ENCODE data around the gene ZFAND3.

The ZFAND3 gene

DNA sequence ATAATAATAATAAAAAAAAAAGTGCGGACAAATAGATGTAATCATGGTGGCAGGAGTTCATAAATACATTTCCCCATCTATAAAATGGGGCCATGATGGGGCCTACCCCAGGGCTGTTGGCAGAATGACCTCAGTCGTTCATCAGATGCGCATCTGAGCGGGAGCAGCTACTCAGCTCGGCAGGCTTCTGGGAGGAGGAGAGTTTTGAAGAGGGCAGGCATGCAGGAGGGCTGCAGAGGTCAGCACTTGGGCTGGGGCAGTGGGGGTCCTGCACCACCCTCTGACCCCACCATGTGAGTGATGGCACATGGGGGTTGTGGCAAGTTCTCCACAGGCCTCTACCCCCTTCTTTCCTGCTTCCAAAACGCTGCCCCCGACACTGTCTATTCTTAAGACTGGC lies 373.5 kb downstream of the ZFAND3 start:
- DNase-seq = no peak

DNA sequence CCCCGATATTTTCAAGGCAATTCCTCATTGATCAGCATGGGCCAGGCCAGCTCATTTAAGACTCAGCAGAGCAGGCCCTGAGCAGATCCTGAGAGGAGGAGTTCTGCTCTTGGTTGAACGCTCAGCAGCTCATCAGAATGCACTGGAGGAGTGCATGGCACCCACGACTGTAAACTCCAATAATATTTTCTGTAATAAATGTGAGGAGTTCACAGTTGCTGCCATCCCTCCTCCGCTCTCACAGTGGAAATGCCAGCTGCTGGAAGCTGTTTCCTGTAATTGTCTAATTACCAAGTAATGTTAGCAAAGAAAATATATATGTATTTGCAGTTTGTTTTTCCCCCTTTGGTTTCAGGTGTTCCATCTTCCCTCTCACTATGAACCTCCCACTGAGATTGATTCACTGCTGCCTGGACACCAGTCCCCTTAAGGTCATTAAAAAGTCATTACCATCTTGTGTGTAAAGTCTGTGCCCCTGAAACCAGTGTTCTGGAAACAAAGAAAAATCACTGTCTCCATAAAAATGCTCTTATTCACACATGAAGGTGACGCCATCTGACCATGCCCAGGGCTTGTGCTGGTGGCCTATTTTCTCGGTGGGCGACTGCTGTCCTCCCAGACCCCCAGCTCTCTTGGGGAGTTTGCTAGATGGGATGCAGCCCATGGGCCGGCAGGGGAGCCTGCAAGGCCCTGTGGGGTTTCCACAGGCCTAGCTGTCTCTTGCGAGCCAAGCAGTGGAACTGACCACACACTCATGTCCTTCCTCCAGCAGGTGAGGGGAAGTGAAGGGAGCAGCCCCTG lies 374.2 kb downstream of the ZFAND3 start:
- DNase-seq = no peak

DNA sequence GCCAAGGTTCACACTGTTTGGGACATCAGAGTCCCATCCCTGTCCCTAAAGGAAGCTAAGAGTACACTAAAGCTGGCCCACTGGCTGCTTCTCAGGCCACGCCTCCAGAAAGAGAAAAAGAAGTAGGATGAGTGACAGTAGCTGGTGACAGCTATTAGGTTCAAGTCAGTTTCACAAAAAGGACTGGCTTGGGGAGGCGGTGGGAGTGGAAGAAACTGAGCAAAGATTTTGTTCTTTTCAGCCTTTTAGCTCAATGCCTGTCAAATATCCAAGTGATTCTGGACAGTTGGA lies 374.7 kb downstream of the ZFAND3 start:
- no peak for DNase-seq

DNA sequence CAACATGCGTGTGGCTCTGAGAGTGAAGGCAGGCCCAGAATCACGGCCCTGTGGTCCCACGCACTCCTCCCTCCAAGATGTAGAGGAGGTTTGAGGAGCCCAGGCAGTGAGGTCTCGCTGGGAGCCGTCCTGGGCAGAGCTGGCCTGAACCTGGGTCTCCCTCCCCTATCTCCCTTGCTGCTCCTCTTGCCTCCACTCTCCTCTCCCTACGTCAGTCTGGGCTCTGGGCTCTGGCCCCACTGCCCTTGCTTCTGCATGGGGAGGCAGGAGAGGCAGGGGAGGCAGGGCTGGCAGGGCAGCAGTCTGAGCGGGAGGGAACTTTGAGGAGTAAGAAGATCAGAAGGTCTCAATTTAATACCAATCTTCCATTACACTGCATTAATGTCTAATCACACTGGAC lies 375.1 kb downstream of the ZFAND3 start:
- no peak for DNase-seq

- no peak for DNase-seq
Measured at GRCh38 chr6:38195113-38195635, 375.6 kb downstream of the ZFAND3 start.

GRCh38 chr6:38198219-38198618 lies 378.7 kb downstream of the ZFAND3 start:
- no peak for DNase-seq
